Endothelial cell of umbilical vein (primary cell): ENCODE measurements around the gene CCDC81.

ENCODE experiments used
- FOS ChIP-seq: IDR thresholded peaks from 2 replicates; pipeline ENCODE4 v1.6.1; 2011; ENCODE audit warnings: mild to moderate bottlenecking, low read length, moderate library complexity, borderline replicate concordance; ENCODE audit not compliant: insufficient read depth
- GATA2 ChIP-seq: IDR thresholded peaks from 2 replicates; pipeline ENCODE4 v1.7.0; 2011; ENCODE audit warnings: low read depth, mild to moderate bottlenecking, moderate library complexity, mixed read lengths, low read length; ENCODE audit not compliant: insufficient read length, insufficient read depth
- POLR2A ChIP-seq: IDR thresholded peaks from 2 replicates; pipeline ENCODE4 v1.6.1; 2012; ENCODE audit warnings: low read depth, mild to moderate bottlenecking, control low read depth, low read length
- POLR2AphosphoS5 ChIP-seq: IDR thresholded peaks from 2 replicates; pipeline ENCODE4 v1.6.1; 2012; ENCODE audit warnings: low read depth, mild to moderate bottlenecking, control low read depth, low read length, moderate library complexity; ENCODE audit not compliant: insufficient read depth
- TF ChIP-seq, protein P1 (sequence below), 2 donors: IDR thresholded peaks; 1 replicate in 1 of 2; 2 replicates in 1 of 2; pipeline ENCODE4 v1.5.1; 2011; ENCODE audit warnings: low read length in 2 of 2, mild to moderate bottlenecking in 2 of 2, moderate library complexity in 2 of 2, control low read depth in 1 of 2, inconsistent platforms in 1 of 2, low read depth in 1 of 2; ENCODE audit not compliant: insufficient read depth in 1 of 2; ENCODE audit errors: extremely low read depth in 1 of 2

GRCh38 chr11:86390487-86390886 is 15.8 kb downstream of the CCDC81 start:
- TF ChIP-seq, protein P1, sequence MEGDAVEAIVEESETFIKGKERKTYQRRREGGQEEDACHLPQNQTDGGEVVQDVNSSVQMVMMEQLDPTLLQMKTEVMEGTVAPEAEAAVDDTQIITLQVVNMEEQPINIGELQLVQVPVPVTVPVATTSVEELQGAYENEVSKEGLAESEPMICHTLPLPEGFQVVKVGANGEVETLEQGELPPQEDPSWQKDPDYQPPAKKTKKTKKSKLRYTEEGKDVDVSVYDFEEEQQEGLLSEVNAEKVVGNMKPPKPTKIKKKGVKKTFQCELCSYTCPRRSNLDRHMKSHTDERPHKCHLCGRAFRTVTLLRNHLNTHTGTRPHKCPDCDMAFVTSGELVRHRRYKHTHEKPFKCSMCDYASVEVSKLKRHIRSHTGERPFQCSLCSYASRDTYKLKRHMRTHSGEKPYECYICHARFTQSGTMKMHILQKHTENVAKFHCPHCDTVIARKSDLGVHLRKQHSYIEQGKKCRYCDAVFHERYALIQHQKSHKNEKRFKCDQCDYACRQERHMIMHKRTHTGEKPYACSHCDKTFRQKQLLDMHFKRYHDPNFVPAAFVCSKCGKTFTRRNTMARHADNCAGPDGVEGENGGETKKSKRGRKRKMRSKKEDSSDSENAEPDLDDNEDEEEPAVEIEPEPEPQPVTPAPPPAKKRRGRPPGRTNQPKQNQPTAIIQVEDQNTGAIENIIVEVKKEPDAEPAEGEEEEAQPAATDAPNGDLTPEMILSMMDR (IDR thresholded peaks at IDR 0.05; ENCODE audit: extremely low read depth in 1 of 2, insufficient read depth in 1 of 2, low read depth in 1 of 2, low read length in 2 of 2) = no peak
- TF ChIP-seq POLR2A (no peak), FOS (peak; percentile 86), GATA2 (peak; percentile 68), POLR2AphosphoS5 (no peak)
